ENCODE data around the gene MOB1A.

DNA sequence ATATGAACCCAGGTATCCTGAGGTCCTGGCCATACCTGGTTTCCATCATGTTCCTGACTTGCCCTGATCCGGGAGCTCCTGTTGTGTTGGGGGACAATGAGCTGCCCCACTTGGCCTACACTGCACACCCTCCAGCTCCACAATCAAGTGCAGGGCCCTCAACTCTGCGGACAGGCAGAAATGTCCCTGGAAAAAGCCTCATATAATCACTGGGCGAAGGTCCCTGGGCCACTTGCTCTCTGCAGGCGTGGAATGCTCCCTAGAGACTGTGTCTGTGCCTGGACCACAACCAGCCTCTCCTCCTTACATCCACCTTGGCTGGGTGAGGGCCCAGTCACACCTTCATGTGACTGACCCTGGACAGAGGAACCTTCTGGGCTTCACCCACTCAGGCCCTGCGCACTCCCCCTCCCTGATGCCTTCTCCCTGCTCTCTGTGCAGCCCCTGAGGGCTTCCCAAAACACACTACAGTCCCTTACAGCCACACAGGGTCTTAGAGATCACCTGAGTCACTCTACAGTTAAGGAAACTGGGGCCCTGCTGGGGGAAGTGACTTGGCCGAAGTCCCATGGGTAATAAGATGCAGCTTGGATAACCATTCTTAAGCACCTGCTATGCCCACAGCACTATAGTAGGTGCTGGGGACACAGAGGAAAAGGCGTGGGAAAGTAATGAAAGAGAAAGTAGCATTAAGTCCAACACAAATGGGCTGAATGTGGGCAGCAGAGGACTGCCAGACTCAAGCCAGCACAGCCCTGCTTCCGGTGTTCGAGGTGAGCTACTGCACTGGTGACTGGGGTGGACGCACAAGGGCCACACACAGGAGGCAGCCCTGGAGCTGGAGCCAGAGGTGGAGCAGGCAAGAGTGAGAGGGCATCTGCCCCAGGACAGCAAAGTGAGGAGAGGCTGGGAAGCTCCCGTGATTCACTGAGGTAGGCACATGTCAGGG lies 40.8 kb downstream of the MOB1A start:
- TF ChIP-seq, protein P1, sequence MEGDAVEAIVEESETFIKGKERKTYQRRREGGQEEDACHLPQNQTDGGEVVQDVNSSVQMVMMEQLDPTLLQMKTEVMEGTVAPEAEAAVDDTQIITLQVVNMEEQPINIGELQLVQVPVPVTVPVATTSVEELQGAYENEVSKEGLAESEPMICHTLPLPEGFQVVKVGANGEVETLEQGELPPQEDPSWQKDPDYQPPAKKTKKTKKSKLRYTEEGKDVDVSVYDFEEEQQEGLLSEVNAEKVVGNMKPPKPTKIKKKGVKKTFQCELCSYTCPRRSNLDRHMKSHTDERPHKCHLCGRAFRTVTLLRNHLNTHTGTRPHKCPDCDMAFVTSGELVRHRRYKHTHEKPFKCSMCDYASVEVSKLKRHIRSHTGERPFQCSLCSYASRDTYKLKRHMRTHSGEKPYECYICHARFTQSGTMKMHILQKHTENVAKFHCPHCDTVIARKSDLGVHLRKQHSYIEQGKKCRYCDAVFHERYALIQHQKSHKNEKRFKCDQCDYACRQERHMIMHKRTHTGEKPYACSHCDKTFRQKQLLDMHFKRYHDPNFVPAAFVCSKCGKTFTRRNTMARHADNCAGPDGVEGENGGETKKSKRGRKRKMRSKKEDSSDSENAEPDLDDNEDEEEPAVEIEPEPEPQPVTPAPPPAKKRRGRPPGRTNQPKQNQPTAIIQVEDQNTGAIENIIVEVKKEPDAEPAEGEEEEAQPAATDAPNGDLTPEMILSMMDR (IDR thresholded peaks at IDR 0.05), result no peak
- TF ChIP-seq POLR2A (IDR thresholded peaks at IDR 0.05), result no peak

Data from uterus (tissue), 2 donors.